ENCODE results near the gene TMEM59L.

DNA sequence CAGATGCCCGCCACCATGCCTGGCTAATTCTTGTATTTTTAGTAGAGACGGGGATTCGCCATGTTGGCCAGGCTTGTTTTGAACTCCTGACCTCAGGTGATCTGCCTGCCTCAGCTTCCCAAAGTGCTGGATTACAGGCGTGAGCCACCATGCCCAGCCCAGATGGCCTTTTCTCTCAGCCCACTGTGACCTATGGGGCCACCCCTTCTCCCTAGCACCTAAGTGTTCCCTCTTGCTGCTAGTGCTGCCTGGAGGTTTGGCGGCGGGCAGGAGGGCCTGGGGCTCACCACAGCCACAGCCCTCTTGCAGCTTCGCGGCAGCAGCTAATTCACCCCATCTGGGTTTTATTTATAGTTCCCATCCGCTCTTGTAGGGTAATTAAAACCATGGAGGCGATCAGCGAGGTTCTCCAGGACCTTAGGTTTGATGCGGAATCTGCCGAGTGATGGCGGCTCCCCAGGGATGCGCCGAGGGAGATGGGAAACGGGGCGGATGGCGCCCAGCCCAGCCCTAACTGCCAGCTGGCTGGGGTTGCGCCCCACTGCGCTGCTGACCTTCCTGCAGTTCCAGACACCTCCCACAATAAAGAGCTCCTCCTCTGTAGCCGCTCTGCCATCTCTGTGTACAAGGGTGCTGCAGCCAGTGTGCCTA is 20.8 kb upstream of the TMEM59L start:
- no peak for TF ChIP-seq TEAD4 (IDR thresholded peaks at IDR 0.05; ENCODE audit: low read length)
- TF ChIP-seq TEAD4 (CRISPR knock-in tag; IDR thresholded peaks at IDR 0.05; ENCODE audit: borderline replicate concordance), result no peak
- TF ChIP-seq ZNF778 (CRISPR knock-in tag; IDR thresholded peaks at IDR 0.05), result no peak
- no peak for TF ChIP-seq RBM39 (optimal IDR thresholded peaks at IDR 0.05; ENCODE audit: low read depth, low read length)
- TF ChIP-seq, protein P1, sequence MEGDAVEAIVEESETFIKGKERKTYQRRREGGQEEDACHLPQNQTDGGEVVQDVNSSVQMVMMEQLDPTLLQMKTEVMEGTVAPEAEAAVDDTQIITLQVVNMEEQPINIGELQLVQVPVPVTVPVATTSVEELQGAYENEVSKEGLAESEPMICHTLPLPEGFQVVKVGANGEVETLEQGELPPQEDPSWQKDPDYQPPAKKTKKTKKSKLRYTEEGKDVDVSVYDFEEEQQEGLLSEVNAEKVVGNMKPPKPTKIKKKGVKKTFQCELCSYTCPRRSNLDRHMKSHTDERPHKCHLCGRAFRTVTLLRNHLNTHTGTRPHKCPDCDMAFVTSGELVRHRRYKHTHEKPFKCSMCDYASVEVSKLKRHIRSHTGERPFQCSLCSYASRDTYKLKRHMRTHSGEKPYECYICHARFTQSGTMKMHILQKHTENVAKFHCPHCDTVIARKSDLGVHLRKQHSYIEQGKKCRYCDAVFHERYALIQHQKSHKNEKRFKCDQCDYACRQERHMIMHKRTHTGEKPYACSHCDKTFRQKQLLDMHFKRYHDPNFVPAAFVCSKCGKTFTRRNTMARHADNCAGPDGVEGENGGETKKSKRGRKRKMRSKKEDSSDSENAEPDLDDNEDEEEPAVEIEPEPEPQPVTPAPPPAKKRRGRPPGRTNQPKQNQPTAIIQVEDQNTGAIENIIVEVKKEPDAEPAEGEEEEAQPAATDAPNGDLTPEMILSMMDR (IDR thresholded peaks at IDR 0.05 in 2 of 3, conservative IDR thresholded peaks at IDR 0.05 in 1 of 3; ENCODE audit: insufficient read depth in 2 of 3, low read depth in 1 of 3, low read length in 3 of 3), result no peak
- TF ChIP-seq MEF2A (IDR thresholded peaks at IDR 0.05; ENCODE audit: control insufficient read depth, low read depth, low read length), result no peak
- no peak for TF ChIP-seq RAD21 (CRISPR knock-in tag; conservative IDR thresholded peaks at IDR 0.05 in 1 of 2, IDR thresholded peaks at IDR 0.05 in 1 of 2)
- no peak for TF ChIP-seq EZH2 (IDR thresholded peaks at IDR 0.05; ENCODE audit: borderline replicate concordance, low read depth, low read length)
- no peak for TF ChIP-seq YY1 (IDR thresholded peaks at IDR 0.05; ENCODE audit: borderline replicate concordance in 1 of 3, control insufficient read depth in 1 of 3, extremely low read depth in 1 of 3, insufficient read depth in 3 of 3, insufficient read length in 1 of 3, insufficient replicate concordance in 2 of 3, low read depth in 1 of 3, low read length in 2 of 3)
- no peak for TF ChIP-seq ZNF274 (IDR thresholded peaks at IDR 0.05; ENCODE audit: borderline replicate concordance, low read depth, low read length)
- TF ChIP-seq EP300 (IDR thresholded peaks at IDR 0.05; ENCODE audit: low read length), result no peak
- TF ChIP-seq HDAC2 (IDR thresholded peaks at IDR 0.05), result no peak
- no peak for TF ChIP-seq FOXK1 (CRISPR knock-in tag; IDR thresholded peaks at IDR 0.05; ENCODE audit: borderline replicate concordance)
- TF ChIP-seq GABPA (tag; conservative IDR thresholded peaks at IDR 0.05; ENCODE audit: low read depth), result no peak
- TF ChIP-seq ELF1 (tag; IDR thresholded peaks at IDR 0.05), result no peak
